ENCODE data around the gene TNRC6C. TPM values are rescaled to one million over a fixed set of nuclear protein-coding genes. Genes with fewer than 3 reads are reported as not detected.
A peak's percentile ranks its signal among the peaks of the same experiment; 100 is the strongest.

Gene TNRC6C
- total and polyA plus RNA-seq, 2 of the 13 experiments (the other 11 are each of a cell fraction or from before 2014, with no cell fraction given) = 0.66 to 4.9 TPM

DNA sequence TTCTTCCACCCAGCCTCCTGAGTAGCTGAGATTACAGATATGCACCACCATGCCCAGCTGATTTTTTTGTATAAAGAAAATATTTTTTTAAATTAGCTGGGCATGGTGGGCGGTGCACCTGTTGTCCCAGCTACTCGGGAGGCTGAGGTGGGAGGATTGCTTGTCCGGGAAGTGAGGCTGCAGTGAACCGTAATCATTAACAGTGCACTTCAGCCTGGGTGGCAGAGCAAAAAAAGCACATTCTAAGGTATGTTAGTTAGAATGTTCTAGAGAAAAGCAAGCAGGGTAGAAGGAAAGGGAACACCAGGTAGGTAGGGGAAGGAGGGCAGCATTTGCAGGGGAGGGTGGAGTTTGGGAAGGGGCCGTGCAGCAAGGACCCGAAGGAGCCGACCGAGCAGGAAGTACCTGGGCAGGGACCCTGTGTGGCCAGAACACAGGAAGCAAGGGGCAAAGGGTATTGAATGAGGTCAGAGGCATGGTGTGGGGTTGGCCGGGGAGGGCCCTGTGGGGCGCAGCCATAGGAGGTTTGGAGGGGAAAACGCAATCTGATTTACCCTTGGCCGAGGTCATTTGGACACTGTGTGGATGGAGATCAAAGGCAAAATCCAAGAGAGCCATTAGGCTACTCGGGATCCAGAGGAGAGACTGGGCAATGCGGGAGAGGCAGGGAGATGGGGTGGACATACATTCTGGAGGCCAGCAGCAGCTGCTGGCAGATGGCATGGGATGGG, 189.9 kb downstream of the TNRC6C start (continued):
- TF ChIP-seq RARA (CRISPR knock-in tag; IDR thresholded peaks at IDR 0.05) = peak; percentile 66
- TF ChIP-seq ELF4 (CRISPR knock-in tag; IDR thresholded peaks at IDR 0.05; ENCODE audit: borderline replicate concordance) = 0 out of 2 replicates have a peak, but pooled peaks have one; percentile 21
- peak; percentile 34; the same call in 1 of the 2 replicates for TF ChIP-seq ATF7 (IDR thresholded peaks at IDR 0.05)
- peak; percentile 90 for TF ChIP-seq ATF7 (CRISPR knock-in tag; IDR thresholded peaks at IDR 0.05)
- TF ChIP-seq U2AF1 (optimal IDR thresholded peaks at IDR 0.05; ENCODE audit: low read depth, low read length) = no peak
- peak; percentile 90 for TF ChIP-seq NR2C2 (CRISPR knock-in tag; IDR thresholded peaks at IDR 0.05; ENCODE audit: borderline replicate concordance)
- 0 out of 2 replicates have a peak, but pooled peaks have one; percentile 28 for TF ChIP-seq ZNF460 (CRISPR knock-in tag; IDR thresholded peaks at IDR 0.05; ENCODE audit: borderline replicate concordance)
- TF ChIP-seq ZNF652 (CRISPR knock-in tag; IDR thresholded peaks at IDR 0.05; ENCODE audit: borderline replicate concordance, low read depth) = no peak
- no peak for TF ChIP-seq DR1 (CRISPR knock-in tag; IDR thresholded peaks at IDR 0.05)
- no peak for TF ChIP-seq IRX3 (CRISPR knock-in tag; IDR thresholded peaks at IDR 0.05; ENCODE audit: borderline replicate concordance, low read depth)
- TF ChIP-seq ZNF225 (CRISPR knock-in tag; IDR thresholded peaks at IDR 0.05) = no peak
- peak; percentile 14; the same call in 1 of the 2 replicates for TF ChIP-seq FOXO1 (CRISPR knock-in tag; IDR thresholded peaks at IDR 0.05)
- TF ChIP-seq, protein P1, sequence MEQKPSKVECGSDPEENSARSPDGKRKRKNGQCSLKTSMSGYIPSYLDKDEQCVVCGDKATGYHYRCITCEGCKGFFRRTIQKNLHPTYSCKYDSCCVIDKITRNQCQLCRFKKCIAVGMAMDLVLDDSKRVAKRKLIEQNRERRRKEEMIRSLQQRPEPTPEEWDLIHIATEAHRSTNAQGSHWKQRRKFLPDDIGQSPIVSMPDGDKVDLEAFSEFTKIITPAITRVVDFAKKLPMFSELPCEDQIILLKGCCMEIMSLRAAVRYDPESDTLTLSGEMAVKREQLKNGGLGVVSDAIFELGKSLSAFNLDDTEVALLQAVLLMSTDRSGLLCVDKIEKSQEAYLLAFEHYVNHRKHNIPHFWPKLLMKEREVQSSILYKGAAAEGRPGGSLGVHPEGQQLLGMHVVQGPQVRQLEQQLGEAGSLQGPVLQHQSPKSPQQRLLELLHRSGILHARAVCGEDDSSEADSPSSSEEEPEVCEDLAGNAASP (CRISPR knock-in tag; IDR thresholded peaks at IDR 0.05; ENCODE audit: borderline replicate concordance) = peak; percentile 41; the same call in 1 of the 2 replicates
- no peak for TF ChIP-seq LCORL (IDR thresholded peaks at IDR 0.05)
- peak; percentile 95 for TF ChIP-seq LCORL (CRISPR knock-in tag; IDR thresholded peaks at IDR 0.05)
- 0 out of 4 replicates have a peak, but pooled peaks of 1 of the 2 experiments have one; percentile 29 for TF ChIP-seq KLF16 (CRISPR knock-in tag; IDR thresholded peaks at IDR 0.05)
- TF ChIP-seq, protein P2, sequence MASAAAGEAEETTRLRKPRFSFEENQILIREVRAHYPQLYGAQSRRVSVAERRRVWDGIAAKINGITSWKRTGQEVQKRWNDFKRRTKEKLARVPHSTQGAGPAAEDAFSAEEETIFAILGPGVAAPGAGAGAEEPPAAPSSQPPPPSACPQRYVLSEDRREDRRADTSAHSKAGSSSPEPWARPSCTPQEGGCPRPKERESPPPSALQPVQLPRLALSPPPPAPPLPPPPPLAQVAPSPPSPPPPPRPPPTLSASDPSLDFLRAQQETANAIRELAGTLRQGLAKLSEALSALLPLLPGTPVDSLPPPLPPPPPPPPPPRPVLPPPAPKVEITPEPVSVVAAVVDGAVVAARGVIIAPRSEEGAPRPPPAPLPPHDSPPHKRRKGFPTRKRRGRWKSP (CRISPR knock-in tag; IDR thresholded peaks at IDR 0.05) = no peak
- TF ChIP-seq, protein P3, sequence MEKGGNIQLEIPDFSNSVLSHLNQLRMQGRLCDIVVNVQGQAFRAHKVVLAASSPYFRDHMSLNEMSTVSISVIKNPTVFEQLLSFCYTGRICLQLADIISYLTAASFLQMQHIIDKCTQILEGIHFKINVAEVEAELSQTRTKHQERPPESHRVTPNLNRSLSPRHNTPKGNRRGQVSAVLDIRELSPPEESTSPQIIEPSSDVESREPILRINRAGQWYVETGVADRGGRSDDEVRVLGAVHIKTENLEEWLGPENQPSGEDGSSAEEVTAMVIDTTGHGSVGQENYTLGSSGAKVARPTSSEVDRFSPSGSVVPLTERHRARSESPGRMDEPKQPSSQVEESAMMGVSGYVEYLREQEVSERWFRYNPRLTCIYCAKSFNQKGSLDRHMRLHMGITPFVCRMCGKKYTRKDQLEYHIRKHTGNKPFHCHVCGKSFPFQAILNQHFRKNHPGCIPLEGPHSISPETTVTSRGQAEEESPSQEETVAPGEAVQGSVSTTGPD (CRISPR knock-in tag; IDR thresholded peaks at IDR 0.05) = no peak
- TF ChIP-seq, protein P4, sequence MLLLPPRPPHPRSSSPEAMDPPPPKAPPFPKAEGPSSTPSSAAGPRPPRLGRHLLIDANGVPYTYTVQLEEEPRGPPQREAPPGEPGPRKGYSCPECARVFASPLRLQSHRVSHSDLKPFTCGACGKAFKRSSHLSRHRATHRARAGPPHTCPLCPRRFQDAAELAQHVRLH (CRISPR knock-in tag; IDR thresholded peaks at IDR 0.05; ENCODE audit: borderline replicate concordance, low read depth) = peak; percentile 27; the same call in 1 of the 2 replicates
- TF ChIP-seq, protein P5, sequence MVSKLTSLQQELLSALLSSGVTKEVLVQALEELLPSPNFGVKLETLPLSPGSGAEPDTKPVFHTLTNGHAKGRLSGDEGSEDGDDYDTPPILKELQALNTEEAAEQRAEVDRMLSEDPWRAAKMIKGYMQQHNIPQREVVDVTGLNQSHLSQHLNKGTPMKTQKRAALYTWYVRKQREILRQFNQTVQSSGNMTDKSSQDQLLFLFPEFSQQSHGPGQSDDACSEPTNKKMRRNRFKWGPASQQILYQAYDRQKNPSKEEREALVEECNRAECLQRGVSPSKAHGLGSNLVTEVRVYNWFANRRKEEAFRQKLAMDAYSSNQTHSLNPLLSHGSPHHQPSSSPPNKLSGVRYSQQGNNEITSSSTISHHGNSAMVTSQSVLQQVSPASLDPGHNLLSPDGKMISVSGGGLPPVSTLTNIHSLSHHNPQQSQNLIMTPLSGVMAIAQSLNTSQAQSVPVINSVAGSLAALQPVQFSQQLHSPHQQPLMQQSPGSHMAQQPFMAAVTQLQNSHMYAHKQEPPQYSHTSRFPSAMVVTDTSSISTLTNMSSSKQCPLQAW (CRISPR knock-in tag; IDR thresholded peaks at IDR 0.05) = peak; percentile 89
- peak; percentile 91 for TF ChIP-seq ZMYM3 (CRISPR knock-in tag; IDR thresholded peaks at IDR 0.05)
- TF ChIP-seq RFX5 (IDR thresholded peaks at IDR 0.05; ENCODE audit: low read depth, low read length) = no peak
- TF ChIP-seq ZNF777 (CRISPR knock-in tag; IDR thresholded peaks at IDR 0.05) = no peak
- TF ChIP-seq ETV5 (CRISPR knock-in tag; IDR thresholded peaks at IDR 0.05; ENCODE audit: borderline replicate concordance) = peak; percentile 69; the same call in 1 of the 2 replicates
- no peak for TF ChIP-seq ZNF138 (CRISPR knock-in tag; IDR thresholded peaks at IDR 0.05; ENCODE audit: low read depth)
